Panc1 (cell line): ENCODE results near the gene PSMG1. TPM values are rescaled to one million over a fixed set of nuclear protein-coding genes. Genes with fewer than 3 reads are reported as not detected.

Experiments
- ATAC-seq: fragments of 200-7000 bp; cut with Tn5 transposase; 2 replicates; pipeline ENCODE4 v1.9.1; 2020; ENCODE audit warnings: mild to moderate bottlenecking, moderate library complexity
- BruUV-seq: library from RNA; stranded (reverse); fragments of 400-500 nt; replicated peaks from 2 replicates; lab custom pipeline; 2021; lab: Mats Ljungman, UMichigan
- CTCF ChIA-PET: fragments of 300-600 bp; sonication (Branson Sonifier 250); formaldehyde crosslinking; loops from one replicate; lab custom pipeline; 2022; ENCODE audit warnings: antibody characterized with exemption; lab: Charles Lee
- POLR2A ChIA-PET: fragments of 300-600 bp; sonication (Branson Sonifier 250); formaldehyde crosslinking; loops from one replicate; lab custom pipeline; 2022; ENCODE audit warnings: antibody characterized with exemption; lab: Charles Lee
- DNase-seq: peaks from one replicate; pipeline ENCODE4 v3.0.0-alpha.2; 2010; ENCODE audit warnings: low read depth, low spot score
- H3K27ac ChIP-seq: 2 replicates; pipeline ENCODE4 v1.5.1; 2011; ENCODE audit warnings: mild to moderate bottlenecking, low read length, inconsistent platforms
- H3K27me3 ChIP-seq: fragments of 200-500 bp; sonication (Bioruptor generic); 2 replicates; pipeline ENCODE4 v1.6.0; 2014; ENCODE audit warnings: low read length, inconsistent platforms; ENCODE audit not compliant: control insufficient read depth, insufficient read depth
- H3K36me3 ChIP-seq: fragments of 200-500 bp; sonication (Bioruptor generic); 2 replicates; pipeline ENCODE4 v1.5.1; 2014; ENCODE audit warnings: inconsistent platforms, mild to moderate bottlenecking, low read length, moderate library complexity; ENCODE audit not compliant: control insufficient read depth, insufficient read depth
- H3K4me1 ChIP-seq: 2 replicates; pipeline ENCODE4 v1.5.1; 2011; ENCODE audit warnings: inconsistent platforms, mild to moderate bottlenecking, low read length, moderate library complexity; ENCODE audit not compliant: control insufficient read depth, insufficient read depth
- H3K4me3 ChIP-seq, 2 experiments: 2 replicates each; pipeline ENCODE4 v1.5.1; 2011 to 2012; ENCODE audit warnings: low read depth in 2 of 2, low read length in 2 of 2, mild to moderate bottlenecking in 2 of 2, inconsistent platforms in 1 of 2, moderate library complexity in 1 of 2
- H3K9me3 ChIP-seq: fragments of 200-500 bp; sonication (Bioruptor generic); 2 replicates; pipeline ENCODE4 v1.5.1; 2014; ENCODE audit warnings: low read depth, mild to moderate bottlenecking, inconsistent platforms, low read length, moderate library complexity; ENCODE audit not compliant: control insufficient read depth, insufficient read depth
- CTCF ChIP-seq: fragments of 450-650 bp; IDR thresholded peaks from 2 replicates; pipeline ENCODE4 v1.5.1; 2017; ENCODE audit warnings: mild to moderate bottlenecking
- POLR2AphosphoS5 ChIP-seq: IDR thresholded peaks from 2 replicates; pipeline ENCODE4 v1.6.1; 2012; ENCODE audit warnings: mild to moderate bottlenecking, low read depth, low read length, moderate library complexity
- REST ChIP-seq, 2 experiments: IDR thresholded peaks; 2 replicates each; pipeline ENCODE4 v1.6.1; 2011 to 2012; ENCODE audit warnings: low read depth in 2 of 2, control low read depth in 1 of 2, low read length in 1 of 2, mild to moderate bottlenecking in 1 of 2, moderate library complexity in 1 of 2; ENCODE audit not compliant: insufficient read depth in 1 of 2
- SIN3A ChIP-seq: IDR thresholded peaks from 2 replicates; pipeline ENCODE4 v1.6.1; 2012; ENCODE audit warnings: low read depth, mild to moderate bottlenecking, low read length, moderate library complexity, borderline replicate concordance; ENCODE audit not compliant: insufficient read depth
- TCF7L2 ChIP-seq: IDR thresholded peaks from 2 replicates; pipeline ENCODE4 v1.6.1; 2011; ENCODE audit warnings: mild to moderate bottlenecking, low read depth, low read length, inconsistent platforms
- in situ Hi-C: cut with HindIII; loops from 2 replicates; pipeline ENCODE4 v1.10.0; 2016; ENCODE audit warnings: low sequenced_read_pairs, low pct_unique_long_range_greater_than_20kb
- intact Hi-C: fragments of 100-400 bp; cut with micrococcal nuclease; formaldehyde crosslinking; loops from one replicate; pipeline ENCODE4 v1.10.0; 2022; ENCODE audit not compliant: unreplicated experiment
- total RNA-seq: library from RNA; stranded (reverse); gene quantifications from one replicate; pipeline ENCODE4 v1.2.1, GENCODE V29; 2021; ENCODE audit not compliant: unreplicated experiment

Gene PSMG1
- total RNA-seq, 1 experiment from 2014 or later: 70.0 TPM

GRCh38 chr21:39204134-39204533 is 20.9 kb upstream of the PSMG1 start:
- ChIA-PET POLR2A (no interaction called here), CTCF (interaction anchor here (0.7 kb wide), 1 partner anchor 42 kb away, joined by 4 read pairs; no protein-coding TSS in a partner anchor)
- no peak for TF ChIP-seq SIN3A
- TF ChIP-seq TCF7L2: no peak
- no peak for TF ChIP-seq CTCF
- TF ChIP-seq REST (IDR thresholded peaks at IDR 0.05; ENCODE audit: insufficient read depth in 1 of 2, low read depth in 2 of 2, low read length in 1 of 2): no peak
- TF ChIP-seq POLR2AphosphoS5: no peak
- no peak overlapping the region for H3K27ac ChIP-seq
- H3K4me1 ChIP-seq: no peaks in the 10 kb centered on the region
- intact Hi-C loops (no loop called here), in situ Hi-C loops (no loop called here)
- no peak for ATAC-seq
- no TSS peak for BruUV-seq
- H3K36me3 ChIP-seq: peaks cover 25% of the 10 kb centered on the region
- no peaks in the 10 kb centered on the region for H3K9me3 ChIP-seq
- no peak for DNase-seq
- no peaks in the 10 kb centered on the region for H3K27me3 ChIP-seq
- H3K4me3 ChIP-seq: no peak overlapping the region

DNA sequence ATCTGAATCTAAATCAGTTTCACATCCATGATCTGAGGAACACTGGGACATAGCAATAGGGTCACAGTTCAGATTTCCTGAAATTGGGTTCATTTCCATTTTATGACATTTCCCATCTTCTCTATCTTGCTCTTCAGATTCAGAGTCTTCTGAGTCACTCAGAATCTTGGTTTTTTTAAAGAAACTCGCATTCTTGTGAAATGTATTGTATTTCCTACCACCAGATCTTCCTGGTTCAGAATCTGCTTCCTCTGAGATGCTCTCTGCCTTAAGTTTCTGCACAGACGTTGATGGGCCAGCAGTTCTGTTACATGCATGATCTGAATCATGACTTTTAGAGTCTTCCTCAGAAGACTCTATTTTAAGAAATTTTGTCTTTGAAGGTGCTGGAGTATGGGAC is 15.5 kb upstream of the PSMG1 start:
- Histone ChIP-seq H3K27me3 (no peaks in the 10 kb centered on the region), H3K9me3 (no peaks in the 10 kb centered on the region), H3K36me3 (peaks cover 45% of the 10 kb centered on the region), H3K4me1 (no peaks in the 10 kb centered on the region), H3K4me3 (no peak overlapping the region), H3K27ac (no peak overlapping the region)
- in situ Hi-C loops: no loop called here
- intact Hi-C loops: no loop called here
- ATAC-seq: no peak
- ChIA-PET CTCF (no interaction called here), POLR2A (no interaction called here)
- BruUV-seq: TSS peak; percentile 17
- DNase-seq: no peak
- no peak for TF ChIP-seq REST (IDR thresholded peaks at IDR 0.05; ENCODE audit: insufficient read depth in 1 of 2, low read depth in 2 of 2, low read length in 1 of 2)
- no peak for TF ChIP-seq SIN3A
- no peak for TF ChIP-seq POLR2AphosphoS5
- no peak for TF ChIP-seq TCF7L2
- no peak for TF ChIP-seq CTCF
